ENCODE data around the gene KLHL25. TPM values are rescaled to one million over a fixed set of nuclear protein-coding genes. Genes with fewer than 3 reads are reported as not detected.

Gene KLHL25
- total RNA-seq, 1 donor from 2014 or later = 16.4 TPM

DNA sequence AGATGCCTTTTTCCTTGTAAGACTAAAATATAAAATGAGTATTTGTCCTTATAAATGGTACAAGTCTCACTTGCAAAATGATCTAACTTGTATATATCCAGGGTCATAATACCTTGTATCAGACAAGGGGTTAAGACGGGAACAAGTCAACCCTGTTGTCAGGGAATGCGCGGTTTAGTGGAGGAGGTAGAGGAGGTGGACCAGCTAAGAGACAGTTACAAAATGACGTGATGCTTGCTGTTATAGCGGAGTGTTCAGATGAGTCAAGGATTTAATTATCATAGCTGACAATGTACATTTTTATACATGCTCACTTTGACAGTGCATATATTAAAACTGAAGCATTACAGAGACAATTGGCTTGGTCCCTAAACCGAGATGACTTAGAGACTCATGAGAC, 26.8 kb upstream of the KLHL25 start:
- Mint-ChIP-seq H3K36me3 (ENCODE audit: insufficient read depth) (no peaks in the 10 kb centered on the region), H3K4me3 (ENCODE audit: low read depth) (no peak overlapping the region), H3K27ac (no peak overlapping the region), H3K27me3 (peaks cover 2% of the 10 kb centered on the region), H3K4me1 (ENCODE audit: low read depth) (no peaks in the 10 kb centered on the region), H3K9me3 (ENCODE audit: low read depth) (no peaks in the 10 kb centered on the region)
- DNase-seq (ENCODE audit: low spot score, unreplicated experiment) = no peak
- TF ChIP-seq, protein P1, sequence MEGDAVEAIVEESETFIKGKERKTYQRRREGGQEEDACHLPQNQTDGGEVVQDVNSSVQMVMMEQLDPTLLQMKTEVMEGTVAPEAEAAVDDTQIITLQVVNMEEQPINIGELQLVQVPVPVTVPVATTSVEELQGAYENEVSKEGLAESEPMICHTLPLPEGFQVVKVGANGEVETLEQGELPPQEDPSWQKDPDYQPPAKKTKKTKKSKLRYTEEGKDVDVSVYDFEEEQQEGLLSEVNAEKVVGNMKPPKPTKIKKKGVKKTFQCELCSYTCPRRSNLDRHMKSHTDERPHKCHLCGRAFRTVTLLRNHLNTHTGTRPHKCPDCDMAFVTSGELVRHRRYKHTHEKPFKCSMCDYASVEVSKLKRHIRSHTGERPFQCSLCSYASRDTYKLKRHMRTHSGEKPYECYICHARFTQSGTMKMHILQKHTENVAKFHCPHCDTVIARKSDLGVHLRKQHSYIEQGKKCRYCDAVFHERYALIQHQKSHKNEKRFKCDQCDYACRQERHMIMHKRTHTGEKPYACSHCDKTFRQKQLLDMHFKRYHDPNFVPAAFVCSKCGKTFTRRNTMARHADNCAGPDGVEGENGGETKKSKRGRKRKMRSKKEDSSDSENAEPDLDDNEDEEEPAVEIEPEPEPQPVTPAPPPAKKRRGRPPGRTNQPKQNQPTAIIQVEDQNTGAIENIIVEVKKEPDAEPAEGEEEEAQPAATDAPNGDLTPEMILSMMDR (IDR thresholded peaks at IDR 0.05; ENCODE audit: unreplicated experiment) = no peak

DNA sequence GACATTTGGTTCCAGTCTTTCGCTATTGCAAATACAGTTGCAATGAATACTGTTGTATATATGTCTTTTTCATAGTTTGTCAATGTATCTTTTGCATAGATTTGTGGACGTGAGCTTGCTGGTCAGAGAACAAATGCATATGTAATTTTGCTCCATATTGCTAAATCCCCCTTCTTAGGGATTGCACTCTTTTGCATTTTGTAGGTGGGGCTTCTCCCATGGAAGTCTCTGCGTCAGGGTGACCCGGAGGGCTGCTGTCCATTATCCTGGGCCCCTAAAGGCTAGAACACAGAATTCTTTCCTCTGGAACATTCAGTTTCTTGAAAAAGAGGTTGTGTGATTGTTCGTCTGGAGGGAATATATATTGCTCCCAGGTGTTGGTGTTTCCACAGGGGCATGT, 25.2 kb upstream of the KLHL25 start:
- DNase-seq (ENCODE audit: low spot score, unreplicated experiment) = no peak
- Mint-ChIP-seq H3K4me3 (ENCODE audit: low read depth) (no peak overlapping the region), H3K4me1 (ENCODE audit: low read depth) (no peaks in the 10 kb centered on the region), H3K27ac (no peak overlapping the region), H3K9me3 (ENCODE audit: low read depth) (no peaks in the 10 kb centered on the region), H3K36me3 (ENCODE audit: insufficient read depth) (no peaks in the 10 kb centered on the region), H3K27me3 (peaks cover 2% of the 10 kb centered on the region)
- TF ChIP-seq, protein P1 (IDR thresholded peaks at IDR 0.05; ENCODE audit: unreplicated experiment) = no peak

DNA sequence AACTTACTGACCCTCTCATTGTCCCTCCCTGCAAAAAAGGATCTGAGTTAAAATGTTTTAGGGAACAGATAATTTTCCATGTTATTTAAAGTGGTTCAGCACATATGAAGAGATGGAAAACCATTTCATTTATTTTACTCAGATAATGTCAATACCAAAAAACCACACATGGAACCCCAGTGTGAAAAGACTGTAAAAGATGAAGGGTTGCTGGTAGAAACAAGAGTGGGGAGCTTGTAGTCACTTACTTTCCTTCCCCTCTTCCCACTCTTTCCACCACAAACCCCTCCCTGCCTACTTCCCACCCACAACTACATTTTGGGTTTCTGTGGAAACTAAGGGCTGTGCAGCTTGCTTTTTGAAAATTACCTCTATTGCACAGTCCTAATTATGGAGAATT, 18.5 kb upstream of the KLHL25 start:
- no peaks in the 10 kb centered on the region for H3K27me3 Mint-ChIP-seq
- DNase-seq (ENCODE audit: low spot score, unreplicated experiment) = no peak
- no peak overlapping the region for H3K4me3 Mint-ChIP-seq (ENCODE audit: low read depth)
- TF ChIP-seq, protein P1 (IDR thresholded peaks at IDR 0.05; ENCODE audit: unreplicated experiment) = no peak
- H3K36me3 Mint-ChIP-seq (ENCODE audit: insufficient read depth) = no peaks in the 10 kb centered on the region
- H3K27ac Mint-ChIP-seq = no peak overlapping the region
- H3K4me1 Mint-ChIP-seq (ENCODE audit: low read depth) = no peaks in the 10 kb centered on the region
- no peaks in the 10 kb centered on the region for H3K9me3 Mint-ChIP-seq (ENCODE audit: low read depth)

DNA sequence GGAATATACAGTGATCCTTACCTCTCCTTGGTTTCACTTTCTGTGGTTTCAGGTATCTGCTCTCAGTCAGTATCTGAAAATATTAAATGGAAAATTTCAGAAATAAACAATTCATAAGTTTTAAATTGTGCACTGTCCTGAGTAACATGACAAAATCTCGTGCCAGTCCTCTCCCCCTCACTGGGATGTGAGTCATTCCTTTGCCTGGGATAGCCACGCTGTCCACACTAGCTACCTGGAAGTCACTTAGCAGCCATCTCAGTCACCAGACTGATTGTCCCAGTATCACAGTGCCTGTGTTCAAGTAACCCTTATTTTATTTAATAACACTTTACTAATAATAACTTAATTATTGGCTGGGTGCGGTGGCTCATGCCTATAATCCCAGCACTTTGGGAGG, 15.3 kb upstream of the KLHL25 start:
- Mint-ChIP-seq H3K4me1 (ENCODE audit: low read depth) (peaks cover 3% of the 10 kb centered on the region), H3K27me3 (no peaks in the 10 kb centered on the region), H3K27ac (no peak overlapping the region), H3K9me3 (ENCODE audit: low read depth) (peaks cover 4% of the 10 kb centered on the region), H3K36me3 (ENCODE audit: insufficient read depth) (no peaks in the 10 kb centered on the region), H3K4me3 (ENCODE audit: low read depth) (no peak overlapping the region)
- TF ChIP-seq, protein P1 (IDR thresholded peaks at IDR 0.05; ENCODE audit: unreplicated experiment) = no peak
- DNase-seq (ENCODE audit: low spot score, unreplicated experiment) = no peak

DNA sequence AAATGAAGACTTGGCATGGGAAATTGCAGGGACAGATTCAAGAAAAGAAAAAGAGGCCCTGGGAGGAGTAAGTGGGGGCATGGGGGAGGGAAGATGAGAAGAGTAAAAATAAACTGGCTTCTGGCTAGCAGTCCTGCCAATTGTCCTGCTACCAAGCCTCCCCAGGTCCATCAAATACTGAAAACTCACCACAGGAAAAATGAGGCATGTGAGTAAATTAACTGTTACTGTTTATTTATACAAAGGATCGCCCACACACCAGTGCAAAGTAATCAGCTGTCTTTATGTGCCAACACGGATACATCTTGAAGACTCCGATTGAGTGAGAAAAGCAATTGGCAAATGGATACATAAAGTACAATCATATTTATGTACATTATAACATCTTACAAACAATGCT, 10.7 kb upstream of the KLHL25 start:
- TF ChIP-seq, protein P1 (IDR thresholded peaks at IDR 0.05; ENCODE audit: unreplicated experiment) = no peak
- Mint-ChIP-seq H3K4me3 (ENCODE audit: low read depth) (no peak overlapping the region), H3K9me3 (ENCODE audit: low read depth) (peaks cover 5% of the 10 kb centered on the region), H3K27ac (no peak overlapping the region), H3K4me1 (ENCODE audit: low read depth) (peaks cover 7% of the 10 kb centered on the region), H3K36me3 (ENCODE audit: insufficient read depth) (no peaks in the 10 kb centered on the region), H3K27me3 (no peaks in the 10 kb centered on the region)
- no peak for DNase-seq (ENCODE audit: low spot score, unreplicated experiment)
